ENCODE measurements around the gene CD36.

DNA sequence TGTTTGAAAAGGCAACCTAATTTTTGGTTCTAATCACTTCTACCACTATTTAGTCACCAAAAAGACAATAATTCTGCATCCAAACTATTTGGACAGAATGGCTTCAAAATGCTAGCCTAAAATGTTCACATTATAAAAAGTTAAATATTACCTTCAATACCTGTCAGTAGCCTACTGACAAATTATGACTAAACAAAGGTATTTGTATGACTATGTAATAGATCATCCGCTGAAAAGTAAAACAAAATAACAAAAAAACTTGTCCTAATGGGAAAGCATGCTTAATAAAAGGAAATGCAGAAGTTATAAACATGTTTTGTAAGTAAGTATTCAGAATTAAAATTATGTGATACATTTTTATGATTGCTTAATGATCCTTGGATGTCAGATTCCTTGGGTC is 36.6 kb downstream of the CD36 start:
- TF ChIP-seq, protein P1, sequence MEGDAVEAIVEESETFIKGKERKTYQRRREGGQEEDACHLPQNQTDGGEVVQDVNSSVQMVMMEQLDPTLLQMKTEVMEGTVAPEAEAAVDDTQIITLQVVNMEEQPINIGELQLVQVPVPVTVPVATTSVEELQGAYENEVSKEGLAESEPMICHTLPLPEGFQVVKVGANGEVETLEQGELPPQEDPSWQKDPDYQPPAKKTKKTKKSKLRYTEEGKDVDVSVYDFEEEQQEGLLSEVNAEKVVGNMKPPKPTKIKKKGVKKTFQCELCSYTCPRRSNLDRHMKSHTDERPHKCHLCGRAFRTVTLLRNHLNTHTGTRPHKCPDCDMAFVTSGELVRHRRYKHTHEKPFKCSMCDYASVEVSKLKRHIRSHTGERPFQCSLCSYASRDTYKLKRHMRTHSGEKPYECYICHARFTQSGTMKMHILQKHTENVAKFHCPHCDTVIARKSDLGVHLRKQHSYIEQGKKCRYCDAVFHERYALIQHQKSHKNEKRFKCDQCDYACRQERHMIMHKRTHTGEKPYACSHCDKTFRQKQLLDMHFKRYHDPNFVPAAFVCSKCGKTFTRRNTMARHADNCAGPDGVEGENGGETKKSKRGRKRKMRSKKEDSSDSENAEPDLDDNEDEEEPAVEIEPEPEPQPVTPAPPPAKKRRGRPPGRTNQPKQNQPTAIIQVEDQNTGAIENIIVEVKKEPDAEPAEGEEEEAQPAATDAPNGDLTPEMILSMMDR (IDR thresholded peaks at IDR 0.05) = no peak
- no peak for TF ChIP-seq POLR2A (IDR thresholded peaks at IDR 0.05)

All from esophagus squamous epithelium (tissue), 4 donors.